Ascending aorta (tissue), 2 donors: ENCODE results near the gene FRY. TPM values are rescaled to one million over a fixed set of nuclear protein-coding genes. Genes with fewer than 3 reads are reported as not detected.

Source experiments
- DNase-seq, 2 donors: peaks; one replicate each; pipeline ENCODE4 v3.0.0-alpha.2; 2019; ENCODE audit warnings: low spot score in 2 of 2
- H3K27ac ChIP-seq, 2 donors: fragments of 200-600 bp; sonication (generic); one replicate each; pipeline ENCODE4 v1.5.1; 2016 to 2017; ENCODE audit warnings: mild to moderate bottlenecking in 1 of 2
- H3K27me3 ChIP-seq: fragments of 200-600 bp; sonication (generic); one replicate; pipeline ENCODE4 v1.5.1; 2017
- H3K36me3 ChIP-seq, 2 donors: fragments of 200-600 bp; sonication (generic); one replicate each; pipeline ENCODE4 v1.5.1; 2016
- H3K4me1 ChIP-seq, 2 donors: fragments of 200-600 bp; sonication (generic); one replicate each; pipeline ENCODE4 v1.5.1; 2016 to 2017; ENCODE audit warnings: mild to moderate bottlenecking in 1 of 2
- H3K4me3 ChIP-seq, 2 donors: fragments of 200-600 bp; sonication (generic); one replicate each; pipeline ENCODE4 v1.5.1; 2016 to 2017; ENCODE audit warnings: mild to moderate bottlenecking in 1 of 2
- H3K9me3 ChIP-seq, 2 donors: fragments of 200-600 bp; sonication (generic); one replicate each; pipeline ENCODE4 v1.5.1; 2016
- intact Hi-C: fragments of 100-400 bp; cut with DNase I; formaldehyde crosslinking; loops from one replicate; pipeline ENCODE4 v1.15.1; 2023
- total RNA-seq: library from RNA; depleted of rRNA; stranded (reverse); fragments of >200 nt; gene quantifications from one replicate; pipeline ENCODE4 v1.1.0, GENCODE V29; 2016
- TF ChIP-seq, protein P1 (sequence below), 3 experiments: fragments of 200-600 bp in 2 of 3; fragments of 450-650 bp in 1 of 3; sonication (generic) in 2 of 3; IDR thresholded peaks; one replicate each; pipeline ENCODE4 v1.5.1; 2016 to 2019; ENCODE audit warnings: antibody characterized with exemption in 3 of 3, mild to moderate bottlenecking in 1 of 3, moderate library complexity in 1 of 3

Gene FRY
- total RNA-seq, 1 donor from 2014 or later = 115 TPM

GRCh38 chr13:32113532-32113931 lies 82.0 kb downstream of the FRY start:
- H3K27ac ChIP-seq = peak overlapping the region; percentile 69 to 74
- no peak overlapping the region for H3K4me3 ChIP-seq
- TF ChIP-seq, protein P1, sequence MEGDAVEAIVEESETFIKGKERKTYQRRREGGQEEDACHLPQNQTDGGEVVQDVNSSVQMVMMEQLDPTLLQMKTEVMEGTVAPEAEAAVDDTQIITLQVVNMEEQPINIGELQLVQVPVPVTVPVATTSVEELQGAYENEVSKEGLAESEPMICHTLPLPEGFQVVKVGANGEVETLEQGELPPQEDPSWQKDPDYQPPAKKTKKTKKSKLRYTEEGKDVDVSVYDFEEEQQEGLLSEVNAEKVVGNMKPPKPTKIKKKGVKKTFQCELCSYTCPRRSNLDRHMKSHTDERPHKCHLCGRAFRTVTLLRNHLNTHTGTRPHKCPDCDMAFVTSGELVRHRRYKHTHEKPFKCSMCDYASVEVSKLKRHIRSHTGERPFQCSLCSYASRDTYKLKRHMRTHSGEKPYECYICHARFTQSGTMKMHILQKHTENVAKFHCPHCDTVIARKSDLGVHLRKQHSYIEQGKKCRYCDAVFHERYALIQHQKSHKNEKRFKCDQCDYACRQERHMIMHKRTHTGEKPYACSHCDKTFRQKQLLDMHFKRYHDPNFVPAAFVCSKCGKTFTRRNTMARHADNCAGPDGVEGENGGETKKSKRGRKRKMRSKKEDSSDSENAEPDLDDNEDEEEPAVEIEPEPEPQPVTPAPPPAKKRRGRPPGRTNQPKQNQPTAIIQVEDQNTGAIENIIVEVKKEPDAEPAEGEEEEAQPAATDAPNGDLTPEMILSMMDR (IDR thresholded peaks at IDR 0.05) = no peak
- no peak for DNase-seq
- intact Hi-C loops = no loop called here
- H3K9me3 ChIP-seq = no peaks in the 10 kb centered on the region
- H3K36me3 ChIP-seq = no peaks in the 10 kb centered on the region
- no peaks in the 10 kb centered on the region for H3K27me3 ChIP-seq
- H3K4me1 ChIP-seq = peaks cover 6 to 18% of the 10 kb centered on the region in 2 donors

GRCh38 chr13:32114284-32114950 lies 82.8 kb downstream of the FRY start:
- Histone ChIP-seq H3K4me1 (peaks cover 6 to 23% of the 10 kb centered on the region in 2 donors), H3K27ac (peak overlapping the region; percentile 69 to 74), H3K36me3 (no peaks in the 10 kb centered on the region), H3K9me3 (no peaks in the 10 kb centered on the region), H3K27me3 (no peaks in the 10 kb centered on the region), H3K4me3 (no peak overlapping the region)
- intact Hi-C loops = no loop called here
- no peak for DNase-seq
- TF ChIP-seq, protein P1 (IDR thresholded peaks at IDR 0.05) = peak in 1 of 3 experiments; percentile 2

DNA sequence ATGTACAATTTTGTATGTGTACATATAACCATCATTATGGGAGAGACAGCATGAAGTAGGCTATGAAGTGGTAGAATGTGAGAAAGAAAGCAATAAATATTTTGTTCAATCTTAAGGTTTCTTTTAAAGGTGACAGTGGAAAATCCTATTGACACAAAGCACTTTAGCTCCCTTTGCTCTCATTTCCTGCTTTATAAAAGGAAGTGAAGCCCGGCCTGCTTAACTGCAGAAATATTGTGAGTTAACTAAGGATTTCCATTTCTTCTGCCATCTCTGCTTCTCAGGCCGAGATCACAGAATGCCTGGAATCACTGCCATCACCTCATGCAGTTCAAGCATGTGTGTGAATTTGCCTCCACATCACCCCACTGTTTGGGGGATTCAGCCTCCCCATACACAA lies 83.5 kb downstream of the FRY start:
- TF ChIP-seq, protein P1 (IDR thresholded peaks at IDR 0.05) = no peak
- Histone ChIP-seq H3K4me1 (peaks cover 6 to 25% of the 10 kb centered on the region in 2 donors), H3K9me3 (no peaks in the 10 kb centered on the region), H3K36me3 (no peaks in the 10 kb centered on the region), H3K27ac (peak overlapping the region; percentile 69 to 74), H3K4me3 (no peak overlapping the region), H3K27me3 (no peaks in the 10 kb centered on the region)
- intact Hi-C loops = loop anchor here (5.0 kb wide), 1 partner anchor 37 kb away; no protein-coding TSS in a partner anchor
- DNase-seq = no peak

DNA sequence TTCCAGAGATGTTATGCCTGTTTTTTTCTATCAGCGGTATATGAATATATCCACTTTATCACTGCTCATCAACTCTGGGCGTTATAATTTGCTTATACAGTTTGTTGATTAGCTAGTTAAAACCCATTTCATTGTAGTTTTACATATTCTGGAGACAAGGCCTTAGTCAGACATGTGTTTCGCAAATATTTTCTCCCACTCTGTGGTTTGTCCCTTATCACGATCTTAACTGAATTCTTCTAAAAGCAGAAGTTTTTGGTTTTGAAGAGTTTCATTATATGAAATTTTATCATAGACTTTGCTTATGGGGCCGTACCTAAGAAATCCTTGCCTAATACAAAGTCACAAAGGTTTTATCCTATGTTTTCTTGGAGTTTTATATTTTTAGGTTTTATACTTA lies 84.6 kb downstream of the FRY start:
- Histone ChIP-seq H3K4me3 (no peak overlapping the region), H3K9me3 (no peaks in the 10 kb centered on the region), H3K27me3 (no peaks in the 10 kb centered on the region), H3K36me3 (no peaks in the 10 kb centered on the region), H3K4me1 (peaks cover 6 to 25% of the 10 kb centered on the region in 2 donors), H3K27ac (peak overlapping the region; percentile 69 to 74)
- TF ChIP-seq, protein P1 (IDR thresholded peaks at IDR 0.05) = no peak
- DNase-seq = no peak
- intact Hi-C loops = loop anchor here (5.0 kb wide), 1 partner anchor 36 kb away; no protein-coding TSS in a partner anchor

DNA sequence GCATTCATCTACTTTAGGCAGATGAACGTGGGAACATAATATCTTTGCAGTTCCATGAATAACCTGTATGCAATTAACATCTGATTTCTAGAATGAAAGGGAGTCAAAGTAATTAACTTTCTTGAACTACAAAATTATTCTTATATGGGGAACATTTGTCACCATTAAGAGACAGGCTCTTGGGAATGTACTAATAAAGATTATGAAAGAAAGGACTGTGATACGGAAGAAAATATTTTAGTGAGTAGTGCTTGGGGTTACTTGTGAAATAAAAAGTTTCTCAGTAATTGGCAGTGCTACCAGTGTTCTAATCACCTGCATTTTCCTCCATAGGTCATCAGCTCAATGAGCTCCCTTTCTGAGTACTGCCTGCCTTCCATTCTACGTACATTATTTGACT lies 85.4 kb downstream of the FRY start:
- Histone ChIP-seq H3K27me3 (no peaks in the 10 kb centered on the region), H3K4me1 (peaks cover 6 to 25% of the 10 kb centered on the region in 2 donors), H3K9me3 (no peaks in the 10 kb centered on the region), H3K4me3 (no peak overlapping the region), H3K27ac (peak overlapping the region; percentile 27 to 69), H3K36me3 (no peaks in the 10 kb centered on the region)
- DNase-seq = no peak
- TF ChIP-seq, protein P1 (IDR thresholded peaks at IDR 0.05) = no peak
- intact Hi-C loops = loop anchor here (5.0 kb wide), 1 partner anchor 35 kb away; no protein-coding TSS in a partner anchor
